Ramos (cell line): ENCODE data around the gene LMO2.
"Not testable (repeated sequence)": the region's sequence is repeated elsewhere in the genome, so short reads cannot be mapped to it uniquely, and the experiment has no call there.

Source experiments
- in situ Hi-C: fragments of 300-500 bp; cut with MboI; formaldehyde crosslinking; loops from one replicate; pipeline ENCODE4 v1.14.3; 2022; ENCODE audit warnings: low sequenced_read_pairs; ENCODE audit not compliant: unreplicated experiment

The LMO2 gene

DNA sequence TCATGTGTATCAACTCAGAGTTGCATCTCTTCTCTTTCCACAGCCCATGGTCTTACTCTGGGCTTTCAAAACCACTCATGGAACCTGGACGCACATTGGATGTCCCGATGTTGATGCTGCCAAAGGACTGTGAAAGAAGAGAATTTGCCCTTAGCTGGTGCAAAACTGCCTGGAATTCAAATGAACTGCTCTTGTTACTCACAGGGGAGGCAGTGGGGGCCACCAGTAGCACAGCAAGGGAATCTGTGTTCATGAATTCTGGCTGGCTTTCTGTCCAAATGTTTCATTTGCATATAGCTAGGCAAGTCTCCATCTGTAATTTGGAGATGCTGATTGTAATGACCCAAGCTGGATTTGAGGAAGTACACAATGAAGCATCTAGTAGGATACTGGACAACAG is 24.9 kb downstream of the LMO2 start:
- in situ Hi-C loops = no loop called here

DNA sequence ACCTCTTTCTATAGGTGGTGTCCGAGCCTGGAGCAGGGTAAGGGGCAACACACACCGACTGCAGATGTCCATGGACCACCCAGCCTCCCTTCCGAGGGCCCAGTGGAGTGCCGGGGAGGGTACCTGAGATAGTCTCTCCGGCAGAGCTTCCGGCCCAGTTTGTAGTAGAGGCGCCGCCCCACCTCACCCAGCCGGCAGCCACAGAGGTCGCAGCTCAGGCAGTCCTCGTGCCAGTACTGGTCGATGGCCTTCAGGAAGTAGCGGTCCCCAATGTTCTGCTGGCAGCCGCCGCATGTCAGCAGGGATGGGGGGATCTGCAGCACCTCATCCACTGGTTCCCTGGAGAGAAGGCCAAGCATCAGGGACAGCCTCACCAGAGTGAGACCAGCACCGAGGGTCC is 27.4 kb downstream of the LMO2 start:
- in situ Hi-C loops = loop anchor here (5.0 kb wide), 1 partner anchor 118 kb away; no protein-coding TSS in a partner anchor

DNA sequence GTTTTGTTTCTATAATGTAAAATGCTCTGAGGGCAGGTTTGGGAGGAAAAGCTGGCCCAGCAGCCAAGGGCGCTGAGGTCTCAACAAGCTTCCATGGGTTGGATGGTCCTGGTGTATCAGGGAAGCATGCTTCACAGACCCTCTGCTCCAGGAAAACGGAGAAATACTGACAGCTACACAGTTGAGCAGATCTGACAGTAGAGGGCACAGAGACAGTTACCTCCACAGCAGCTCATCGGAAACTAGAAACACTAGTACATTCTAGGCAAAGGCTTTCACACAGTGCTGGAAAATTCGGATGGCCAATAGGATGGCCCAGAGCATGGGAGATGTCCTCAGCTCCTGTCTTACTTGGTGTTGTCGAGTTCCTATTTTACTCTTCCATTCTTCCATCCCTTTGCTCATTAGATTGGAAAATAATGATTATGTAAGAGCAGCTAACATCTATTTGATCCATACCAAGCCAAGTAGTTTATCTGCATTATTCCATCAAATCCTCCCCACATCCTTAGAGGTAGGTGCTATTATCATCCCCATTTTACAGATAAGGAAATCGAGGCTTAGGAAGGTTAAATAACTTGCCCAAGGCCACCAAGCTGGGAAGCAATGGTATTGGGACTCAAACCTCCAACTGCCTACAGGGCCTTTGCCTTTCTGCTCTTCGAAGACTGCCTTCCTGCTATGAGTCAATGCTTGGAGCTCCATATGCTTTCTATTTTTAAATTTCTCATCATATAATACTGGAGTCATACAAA is 28.3 kb downstream of the LMO2 start:
- in situ Hi-C loops = loop anchor here (5.0 kb wide), 1 partner anchor 119 kb away; no protein-coding TSS in a partner anchor

DNA sequence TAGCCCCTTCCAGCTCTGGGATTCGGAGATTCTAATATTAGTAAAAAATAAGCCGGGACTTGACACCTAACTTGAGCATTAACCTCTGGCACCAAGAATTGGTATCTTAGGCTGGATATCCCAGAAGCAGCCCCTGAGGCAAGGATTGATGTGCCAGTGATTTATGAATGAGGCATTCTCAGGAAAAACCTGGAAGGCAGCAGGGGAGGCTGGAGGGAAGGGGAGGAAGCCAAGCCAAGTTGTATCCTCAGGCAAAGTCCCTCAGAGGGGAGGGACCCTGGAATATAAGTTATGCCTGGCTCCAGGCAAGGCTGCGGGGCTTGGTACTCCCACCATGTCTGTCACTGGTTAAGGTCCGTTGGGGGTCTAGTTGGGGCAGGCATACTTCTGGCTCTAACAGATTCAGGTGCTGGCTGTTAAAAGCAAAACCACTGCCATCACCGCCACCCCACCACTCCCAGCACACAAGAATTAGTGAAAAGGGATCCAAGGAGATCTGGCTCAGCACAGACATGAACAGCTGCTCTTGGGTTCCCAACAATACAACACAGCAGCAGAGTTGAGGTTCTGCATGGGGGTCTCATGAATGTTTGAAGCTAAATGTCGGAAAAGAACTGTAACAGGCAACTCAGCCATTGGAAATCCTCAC is 29.8 kb downstream of the LMO2 start:
- in situ Hi-C loops = loop anchor here (5.0 kb wide), 1 partner anchor 120 kb away; no protein-coding TSS in a partner anchor

DNA sequence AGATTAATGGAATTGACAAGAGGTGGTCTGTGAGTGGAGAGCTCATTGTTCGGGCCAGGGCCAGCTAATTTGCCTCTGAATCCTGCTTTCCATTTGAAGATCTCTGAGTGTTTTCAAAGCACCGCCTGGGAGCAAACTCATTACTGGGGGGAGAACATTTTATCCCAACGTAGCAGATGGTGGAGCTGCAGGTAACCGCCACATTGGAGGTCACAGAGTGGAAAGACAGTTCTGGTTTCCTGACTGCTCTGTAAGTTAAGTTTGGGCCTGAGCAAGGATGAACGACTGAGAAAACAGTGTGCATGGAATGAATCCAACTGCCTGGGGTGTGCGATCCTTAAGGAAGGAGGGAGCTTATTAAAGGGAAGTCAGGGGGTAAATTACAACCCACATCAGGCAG is 30.5 kb downstream of the LMO2 start:
- in situ Hi-C loops = loop anchor here (5.0 kb wide), 1 partner anchor 121 kb away; no protein-coding TSS in a partner anchor

DNA sequence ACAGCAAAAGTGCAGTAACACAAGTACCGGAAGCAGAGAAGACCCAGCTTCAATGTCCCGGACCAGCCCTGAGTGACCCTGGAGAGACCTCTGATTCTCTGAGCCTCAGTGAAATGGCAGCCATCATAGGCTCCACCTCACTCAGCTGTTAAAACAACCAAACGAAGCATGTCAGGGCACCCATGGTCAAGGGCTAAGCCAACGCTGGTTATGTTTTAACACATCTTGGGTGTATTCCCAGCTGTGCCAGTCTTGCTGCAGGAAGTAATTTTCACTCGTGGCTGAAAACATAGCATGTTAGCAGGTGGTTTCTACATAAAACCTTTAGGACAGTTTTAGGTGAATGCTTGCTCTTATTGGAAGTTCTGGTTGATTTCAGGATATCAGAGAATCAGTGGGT is 30.9 kb downstream of the LMO2 start:
- in situ Hi-C loops = loop anchor here (5.0 kb wide), 1 partner anchor 121 kb away; no protein-coding TSS in a partner anchor

DNA sequence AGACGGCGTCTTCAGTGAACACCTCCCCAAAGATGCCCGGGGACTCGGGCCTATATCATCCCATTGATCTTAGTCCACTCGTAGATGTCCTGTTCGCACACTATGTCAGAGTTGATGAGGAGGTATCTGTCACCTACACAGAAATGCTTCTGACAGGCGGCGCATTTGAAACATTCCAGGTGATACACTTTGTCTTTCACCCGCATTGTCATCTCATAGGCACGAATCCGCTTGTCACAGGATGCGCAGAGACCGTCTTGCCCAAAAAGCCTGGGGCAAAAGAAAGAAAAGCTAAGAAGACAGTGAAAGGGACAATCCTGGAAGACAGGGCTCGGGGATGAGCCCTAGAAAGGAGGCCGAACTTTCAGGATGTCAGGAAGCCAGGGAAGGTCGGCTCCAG is 32.6 kb downstream of the LMO2 start:
- in situ Hi-C loops = no loop called here

DNA sequence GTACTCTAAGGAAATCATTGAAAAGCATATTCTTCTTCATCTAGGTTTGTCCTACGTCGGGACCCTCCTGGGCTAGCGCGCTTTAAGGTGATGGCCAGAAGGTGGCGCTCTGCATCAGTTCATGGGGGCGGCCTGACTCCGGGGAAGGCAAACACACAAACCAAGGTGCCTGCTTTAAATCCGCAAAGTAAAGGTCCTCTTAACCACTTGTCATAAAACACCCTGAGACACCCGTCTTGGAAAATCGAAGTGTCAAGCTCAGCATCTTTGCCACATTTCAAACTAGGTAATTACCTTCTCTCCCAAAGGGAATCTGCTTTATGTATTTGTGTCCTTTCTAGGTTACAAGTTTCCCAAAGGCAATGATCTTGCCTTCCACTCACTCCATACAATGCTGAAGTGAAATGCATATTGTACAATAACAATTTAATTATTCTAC is 33.9 kb downstream of the LMO2 start:
- in situ Hi-C loops = no loop called here

DNA sequence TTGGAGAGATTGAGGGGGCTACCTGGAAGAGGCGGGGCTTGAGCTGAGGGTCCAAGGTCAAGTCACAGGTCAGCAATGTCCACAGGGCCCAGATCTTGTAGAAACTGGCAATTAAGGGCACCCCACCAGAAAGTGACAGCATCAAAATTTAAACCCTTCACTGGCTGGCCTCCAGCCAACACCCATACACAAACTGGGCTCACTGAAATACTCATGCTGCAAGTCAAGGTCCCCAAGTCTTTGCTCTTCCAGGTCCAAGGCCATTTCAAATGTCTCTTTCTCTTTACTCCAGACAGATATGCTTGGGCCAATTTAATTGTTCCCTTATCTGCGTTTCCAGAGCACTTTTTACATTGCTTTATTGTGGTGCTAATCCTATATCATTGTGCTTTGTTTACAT is 36.4 kb downstream of the LMO2 start:
- in situ Hi-C loops = no loop called here

DNA sequence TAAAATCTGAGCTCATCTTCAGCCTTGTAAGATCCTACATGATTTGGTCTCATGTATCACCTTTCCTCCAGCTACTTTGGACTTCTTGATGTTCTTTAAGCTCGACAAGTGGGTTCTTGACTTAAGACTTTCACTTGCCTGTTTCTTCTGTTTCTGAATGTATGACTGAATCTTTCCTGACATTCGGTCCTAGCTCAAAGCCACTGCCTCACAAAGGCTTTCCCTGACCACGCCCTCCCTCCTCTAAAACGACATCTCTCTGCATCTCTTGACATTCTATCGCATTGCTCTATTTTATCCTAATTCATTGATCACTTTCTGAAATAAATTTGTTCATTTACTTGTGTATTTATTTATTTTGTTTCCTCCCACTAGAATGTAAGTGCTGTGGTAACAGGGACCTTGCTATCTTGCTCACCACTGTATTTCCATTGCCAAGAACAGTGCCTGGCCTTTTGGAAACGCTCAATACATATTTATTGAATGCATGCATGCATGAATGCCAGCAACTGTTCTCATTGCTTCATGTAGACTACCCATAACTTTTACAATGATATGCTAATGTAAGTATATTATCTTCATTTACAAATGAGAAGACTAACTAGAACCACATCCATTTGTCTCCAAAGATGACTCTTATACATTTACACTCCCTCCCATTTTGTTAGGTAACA is 43.0 kb downstream of the LMO2 start:
- in situ Hi-C loops = loop anchor here (10.0 kb wide), 1 partner anchor 516 kb away; no protein-coding TSS in a partner anchor

DNA sequence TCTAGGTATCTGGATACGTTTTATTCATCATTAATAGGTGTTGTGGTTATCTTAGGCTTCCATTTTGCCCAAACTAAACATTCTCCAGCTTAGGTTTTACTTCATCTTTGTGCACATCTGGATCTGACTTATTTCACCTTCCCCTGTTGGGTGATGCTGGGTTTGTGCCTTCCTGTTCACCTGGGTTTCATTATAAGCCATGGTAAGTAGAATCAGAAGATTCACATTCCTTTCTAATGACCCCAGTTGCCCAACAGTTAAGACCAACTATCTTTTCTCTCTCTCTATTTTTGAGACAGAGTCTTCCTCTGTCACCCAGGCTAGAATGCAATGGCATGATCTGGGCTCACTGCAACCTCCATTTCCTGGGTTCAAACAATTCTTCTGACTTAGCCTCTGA is 44.6 kb downstream of the LMO2 start:
- in situ Hi-C loops = loop anchor here (10.0 kb wide), 1 partner anchor 518 kb away; no protein-coding TSS in a partner anchor

DNA sequence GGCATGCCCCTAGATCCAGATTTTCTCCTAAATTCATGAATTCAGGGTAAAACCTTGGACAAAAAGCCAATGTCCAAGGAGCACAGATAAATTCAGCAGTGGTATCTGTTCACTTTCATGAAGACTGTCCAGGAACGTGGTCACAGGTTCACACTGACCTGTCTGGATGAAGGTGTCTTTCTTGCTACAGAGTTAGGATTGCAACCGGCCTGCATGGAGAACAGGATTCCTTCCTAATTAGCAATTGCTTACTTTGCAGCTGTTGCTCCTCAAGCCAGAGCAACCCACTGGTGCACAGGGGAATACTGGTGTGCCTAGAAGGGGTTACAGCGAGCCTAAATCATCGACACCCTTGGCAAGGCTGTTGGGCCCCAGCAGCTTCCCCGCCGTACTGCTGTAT is 47.6 kb downstream of the LMO2 start:
- in situ Hi-C loops = loop anchor here (10.0 kb wide), 1 partner anchor 521 kb away; no protein-coding TSS in a partner anchor

DNA sequence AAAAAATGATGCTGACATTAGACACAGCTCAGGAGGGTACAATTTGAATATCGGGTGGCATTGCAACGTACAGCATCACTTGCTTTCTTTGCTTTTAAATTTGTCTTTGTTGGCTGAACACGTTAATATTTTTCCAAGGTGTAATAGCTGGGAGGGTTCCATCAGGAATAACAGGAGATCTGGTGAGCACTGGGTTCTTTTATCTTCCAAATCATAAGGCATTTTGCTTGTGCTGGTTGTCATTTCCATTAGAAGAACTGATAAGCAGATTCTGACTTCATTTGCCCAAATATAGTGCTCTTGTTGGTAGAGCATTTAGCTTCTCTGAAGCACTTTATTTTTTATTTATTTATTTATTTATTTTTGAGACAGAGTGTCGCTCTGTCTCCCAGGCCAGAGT is 48.9 kb downstream of the LMO2 start:
- in situ Hi-C loops = loop anchor here (10.0 kb wide), 1 partner anchor 522 kb away; no protein-coding TSS in a partner anchor

DNA sequence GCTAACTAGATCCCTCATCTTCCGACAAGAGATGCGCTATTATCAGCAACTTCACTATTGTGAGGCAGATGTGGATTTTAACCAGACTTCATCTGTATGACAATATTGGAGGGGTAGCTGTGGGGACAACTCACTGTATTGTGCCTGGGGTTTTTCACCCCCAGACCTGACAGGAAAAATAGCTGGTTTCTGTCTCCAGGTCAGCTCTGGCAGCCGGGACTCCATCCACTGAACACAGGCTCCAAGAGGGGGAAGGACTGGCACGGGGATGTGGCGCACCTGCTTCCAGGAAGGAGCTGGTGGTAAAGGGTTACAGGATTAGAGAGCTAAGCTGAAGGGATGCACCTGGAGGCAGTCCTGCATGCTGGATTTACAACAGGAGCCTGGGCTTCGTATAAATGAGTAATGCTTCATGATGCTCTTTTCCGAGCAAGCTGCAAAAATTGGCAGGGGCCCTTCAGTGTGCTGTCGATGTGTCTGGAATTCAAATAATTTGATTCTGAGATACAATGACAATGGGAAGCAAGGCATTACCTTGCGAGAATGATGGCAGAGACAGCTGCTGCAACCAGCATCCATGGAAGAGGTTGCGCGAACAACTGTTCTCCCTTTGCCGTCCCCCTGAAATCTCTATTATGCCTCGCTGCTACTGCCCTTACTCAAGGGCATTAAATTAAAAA is 49.5 kb downstream of the LMO2 start:
- in situ Hi-C loops = loop anchor here (10.0 kb wide), 1 partner anchor 522 kb away; no protein-coding TSS in a partner anchor

DNA sequence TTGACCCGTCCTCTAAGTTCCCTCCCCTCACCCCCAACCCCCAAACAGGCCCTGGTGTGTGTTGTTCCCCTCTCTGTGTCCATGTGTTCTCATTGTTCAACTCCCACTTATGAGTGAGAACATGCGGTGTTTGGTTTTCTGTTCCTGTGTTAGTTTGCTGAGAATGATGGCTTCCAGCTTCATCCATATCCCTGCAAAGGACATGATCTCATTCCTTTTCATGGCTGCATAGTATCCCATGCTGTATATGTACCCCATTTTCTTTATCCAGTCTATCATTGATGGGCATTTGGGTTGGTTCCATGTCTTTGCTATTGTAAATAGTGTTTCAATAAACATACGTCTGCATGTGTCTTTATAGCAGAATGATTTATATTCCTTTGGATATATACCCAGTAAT is 53.6 kb downstream of the LMO2 start:
- in situ Hi-C loops = not testable (repeated sequence)

DNA sequence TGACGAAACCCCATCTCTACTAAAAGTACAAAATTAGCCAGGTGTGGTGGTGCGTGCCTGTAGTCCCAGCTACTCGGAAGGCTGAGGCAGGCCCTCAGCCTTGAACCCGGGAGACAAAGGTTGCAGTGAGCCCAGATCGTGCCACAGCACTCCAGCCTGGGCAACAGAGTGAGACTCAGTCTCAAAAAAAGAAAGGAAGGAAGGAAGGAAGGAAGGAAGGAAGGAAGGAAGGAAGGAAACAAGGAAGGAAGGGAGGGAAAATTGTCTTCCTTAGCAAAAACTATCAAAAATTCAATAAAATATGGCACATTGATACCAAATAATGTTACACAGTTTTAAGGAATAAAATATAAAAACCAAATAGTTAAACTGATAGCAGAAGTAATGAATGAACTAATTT is 54.5 kb downstream of the LMO2 start:
- in situ Hi-C loops = not testable (repeated sequence)

DNA sequence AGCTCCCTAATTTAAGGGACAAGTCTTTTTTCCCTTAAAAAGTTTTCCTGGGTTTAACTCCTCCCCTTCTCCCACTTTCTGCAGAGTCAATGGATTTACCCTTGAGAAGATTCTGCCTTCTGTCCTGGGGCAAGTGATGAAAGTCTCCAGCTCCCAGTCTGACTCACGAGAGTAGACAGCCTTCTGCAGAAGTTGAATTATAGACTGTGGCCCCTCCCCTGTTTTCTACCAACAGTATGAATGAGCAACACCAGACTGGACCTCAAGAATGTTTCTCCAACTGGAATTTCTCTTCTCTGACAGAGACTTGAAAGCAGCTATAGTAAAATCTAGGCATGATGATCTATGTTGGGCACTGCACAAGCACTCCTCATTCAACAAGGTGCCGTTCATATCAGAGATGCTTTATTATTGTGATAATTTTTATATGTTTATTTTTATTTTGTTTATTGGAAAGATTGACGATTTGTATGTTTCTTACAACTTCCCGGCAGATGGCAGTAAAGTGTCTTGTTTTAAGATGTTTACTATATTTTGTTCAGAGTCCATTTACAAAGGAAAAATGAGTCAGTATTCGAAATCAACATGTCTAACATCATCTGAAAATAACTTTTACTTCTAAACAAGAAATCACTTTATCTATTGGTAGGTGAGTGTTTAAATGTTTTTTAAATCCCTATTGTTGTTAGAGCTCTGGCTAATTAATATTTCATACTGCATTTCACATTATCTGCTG is 56.6 kb downstream of the LMO2 start:
- in situ Hi-C loops = no loop called here

DNA sequence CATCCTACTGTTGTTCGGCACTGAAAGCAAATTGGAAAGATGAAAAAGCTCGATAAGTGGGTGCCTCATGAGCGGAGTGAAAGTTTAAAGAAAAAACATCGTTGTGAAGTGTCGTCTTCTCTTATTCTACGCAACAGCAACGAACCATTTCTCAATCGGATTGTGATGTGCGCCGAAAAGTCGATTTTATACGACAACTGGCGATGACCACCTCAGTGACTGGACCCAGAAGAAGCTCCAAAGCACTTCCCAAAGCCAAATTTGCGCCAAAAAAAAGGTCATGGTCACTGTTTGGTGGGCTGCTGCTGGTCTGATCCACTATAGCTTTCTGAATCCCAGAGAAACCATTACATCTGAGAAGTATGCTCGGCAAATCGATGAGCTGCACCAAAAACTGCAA is 59.2 kb downstream of the LMO2 start:
- in situ Hi-C loops = no loop called here

DNA sequence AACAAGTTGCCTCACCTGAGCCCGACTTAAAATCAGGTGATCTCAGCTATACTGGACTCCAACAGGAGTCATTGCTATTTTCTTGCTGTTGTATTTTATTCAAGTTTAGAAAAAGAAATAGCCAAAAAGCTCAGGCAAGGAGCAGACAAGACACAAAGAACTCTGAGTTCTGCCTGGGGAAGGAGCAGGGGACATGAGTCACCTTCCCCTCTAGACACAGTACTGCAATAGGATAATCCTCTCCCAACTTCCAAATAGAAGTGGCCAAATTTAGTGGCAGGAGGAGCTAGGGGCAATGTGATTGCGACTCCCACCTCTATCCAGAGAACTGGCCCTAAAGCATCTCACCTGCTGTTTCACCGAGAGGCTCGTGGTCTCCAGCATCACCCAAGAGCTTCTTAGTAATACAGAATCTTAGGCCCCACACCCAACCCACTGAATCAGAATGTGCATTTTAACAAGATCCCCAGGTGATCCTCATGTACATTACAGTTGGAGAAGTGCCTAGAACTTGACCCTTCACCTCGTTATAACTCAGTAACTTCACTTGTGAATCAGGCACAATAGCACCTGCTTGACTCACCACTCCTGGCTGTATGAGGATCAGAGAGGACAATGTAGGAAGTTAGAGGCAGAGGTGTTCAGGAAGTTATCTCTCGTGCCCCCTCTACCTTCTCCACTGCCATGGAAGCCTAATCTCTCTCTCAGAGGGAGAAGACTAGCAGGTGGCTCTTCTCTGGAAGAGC is 60.8 kb downstream of the LMO2 start:
- in situ Hi-C loops = no loop called here
